CD4-positive, alpha-beta T cell treated with Interleukin-6 at 100 ng/mL for 8 hours (primary cell): ENCODE data around the gene PTPN20.
"Not testable (repeated sequence)": the region's sequence is repeated elsewhere in the genome, so short reads cannot be mapped to it uniquely, and the experiment has no call there.

Source experiments
- DNase-seq: peaks from one replicate; pipeline ENCODE4 v3.0.0-alpha.2; 2020; ENCODE audit warnings: mixed read lengths, low spot score

The PTPN20 gene, protein sequence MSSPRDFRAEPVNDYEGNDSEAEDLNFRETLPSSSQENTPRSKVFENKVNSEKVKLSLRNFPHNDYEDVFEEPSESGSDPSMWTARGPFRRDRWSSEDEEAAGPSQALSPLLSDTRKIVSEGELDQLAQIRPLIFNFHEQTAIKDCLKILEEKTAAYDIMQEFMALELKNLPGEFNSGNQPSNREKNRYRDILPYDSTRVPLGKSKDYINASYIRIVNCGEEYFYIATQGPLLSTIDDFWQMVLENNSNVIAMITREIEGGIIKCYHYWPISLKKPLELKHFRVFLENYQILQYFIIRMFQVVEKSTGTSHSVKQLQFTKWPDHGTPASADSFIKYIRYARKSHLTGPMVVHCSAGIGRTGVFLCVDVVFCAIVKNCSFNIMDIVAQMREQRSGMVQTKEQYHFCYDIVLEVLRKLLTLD

DNA sequence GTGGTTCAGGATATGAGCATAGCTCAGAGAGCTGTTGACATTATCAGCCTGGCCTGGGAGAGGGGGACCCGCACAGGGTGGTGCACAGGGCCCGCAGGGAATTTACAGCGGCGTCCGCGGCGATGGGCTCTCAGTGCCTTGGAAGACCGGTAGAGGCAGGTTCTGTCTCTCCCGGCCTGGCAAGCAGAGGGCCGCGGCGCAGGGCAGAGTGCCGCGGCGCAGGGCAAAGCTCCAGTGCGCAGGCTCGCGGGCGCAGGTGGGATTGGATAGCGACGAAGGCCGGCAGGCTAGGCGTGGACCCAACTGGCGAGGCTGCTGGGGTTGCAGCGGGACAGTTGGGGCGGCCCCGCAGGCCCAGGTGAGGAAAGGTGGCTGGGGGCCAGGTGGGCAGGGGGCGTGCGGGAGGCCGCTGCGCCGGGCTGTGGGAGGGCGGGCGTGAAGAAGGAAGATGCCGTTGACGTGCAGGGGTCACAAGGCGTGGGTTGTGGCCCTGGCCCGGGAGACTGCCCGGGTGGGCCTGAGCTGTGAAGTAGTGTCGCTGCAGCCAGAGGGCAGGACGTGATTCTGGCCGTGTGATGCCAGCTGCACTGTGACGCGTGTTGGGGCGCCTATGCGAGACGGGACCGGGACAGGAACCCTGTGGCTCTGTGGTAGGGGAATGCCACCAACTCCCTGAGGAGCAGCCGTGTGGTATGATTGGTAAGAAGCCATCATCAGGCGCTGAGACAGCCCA, at the start of gene PTPN20:
Gene PTPN20, plus strand, starts transcription at position 285 of the 733 bp plus-strand sequence. CDS start 21,072 bp downstream, outside the sequence.
- not testable (repeated sequence) for DNase-seq

DNA sequence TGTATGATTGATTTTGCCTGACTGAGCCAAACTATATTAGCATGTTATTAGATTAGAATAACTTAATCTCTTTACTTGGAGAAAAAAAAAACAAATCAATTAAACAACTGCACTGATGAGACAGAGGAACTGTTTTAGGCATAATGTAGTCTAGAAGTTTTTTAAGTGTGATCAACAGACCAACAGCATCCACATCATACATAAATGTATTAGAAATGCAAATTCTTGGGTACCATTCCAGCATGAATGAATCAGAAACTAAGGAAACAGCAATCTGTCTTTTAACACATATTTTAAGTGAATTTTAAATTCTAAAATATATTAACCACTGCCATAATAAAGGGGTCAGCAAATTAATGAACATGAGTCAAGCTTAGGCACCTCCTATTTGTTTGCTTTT, 41.5 kb upstream of the PTPN20 start:
- DNase-seq, result not testable (repeated sequence)

DNA sequence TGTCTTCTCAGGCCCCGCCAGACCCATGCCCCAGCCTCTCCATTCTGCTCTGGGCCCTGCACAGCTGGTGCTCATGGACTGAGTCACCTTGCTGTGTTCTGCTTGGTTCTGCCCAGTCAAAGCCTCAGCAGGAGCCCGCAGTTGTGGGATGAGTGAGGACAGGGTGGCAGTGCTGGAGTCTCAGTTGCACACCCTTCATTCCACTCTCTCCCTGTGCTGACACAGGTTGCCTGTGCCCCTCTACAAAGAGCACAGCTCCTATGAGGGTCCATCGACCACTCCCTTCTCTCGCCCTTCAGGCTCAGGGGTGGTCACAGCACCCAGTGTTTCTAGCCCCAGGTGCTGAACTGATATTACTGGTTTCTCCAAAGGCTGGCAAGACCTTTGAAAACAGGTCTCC, 39.6 kb upstream of the PTPN20 start:
- not testable (repeated sequence) for DNase-seq

DNA sequence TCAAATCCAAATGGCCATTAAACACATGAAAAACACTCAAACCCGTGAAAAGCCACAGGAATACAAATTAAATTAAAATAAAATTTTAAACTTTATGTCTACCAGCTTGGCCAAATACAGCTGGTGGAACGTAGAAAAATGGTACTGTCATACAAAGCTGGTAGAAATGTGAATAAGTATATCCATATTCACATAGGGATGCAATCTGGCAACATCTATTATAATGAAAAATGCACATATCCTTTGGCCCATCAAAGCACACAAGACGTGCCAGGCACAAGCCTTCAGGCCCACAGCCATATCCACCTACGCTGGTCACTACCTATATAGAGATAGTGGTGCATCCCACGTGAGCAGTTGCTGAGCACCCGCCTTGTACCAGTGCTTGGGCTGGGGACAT, 35.9 kb upstream of the PTPN20 start:
- not testable (repeated sequence) for DNase-seq

DNA sequence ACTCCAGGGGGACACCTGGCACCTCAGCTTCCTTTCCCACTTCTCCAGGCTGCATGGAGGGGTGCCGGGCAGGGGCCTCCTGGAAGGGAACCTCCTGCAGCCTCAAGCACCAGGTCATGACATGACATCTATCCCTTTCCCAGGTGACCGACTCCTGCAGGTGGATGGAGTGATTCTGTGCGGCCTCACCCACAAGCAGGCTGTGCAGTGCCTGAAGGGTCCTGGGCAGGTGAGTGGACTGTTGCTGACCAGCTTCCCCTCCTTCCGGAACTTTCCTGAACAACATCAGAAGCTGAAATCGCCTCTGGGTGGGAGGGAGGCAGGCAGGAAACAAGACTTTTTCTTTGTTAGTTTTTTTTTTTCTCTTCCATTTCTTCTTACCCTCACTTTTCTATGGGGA, 34.5 kb upstream of the PTPN20 start:
- not testable (repeated sequence) for DNase-seq

DNA sequence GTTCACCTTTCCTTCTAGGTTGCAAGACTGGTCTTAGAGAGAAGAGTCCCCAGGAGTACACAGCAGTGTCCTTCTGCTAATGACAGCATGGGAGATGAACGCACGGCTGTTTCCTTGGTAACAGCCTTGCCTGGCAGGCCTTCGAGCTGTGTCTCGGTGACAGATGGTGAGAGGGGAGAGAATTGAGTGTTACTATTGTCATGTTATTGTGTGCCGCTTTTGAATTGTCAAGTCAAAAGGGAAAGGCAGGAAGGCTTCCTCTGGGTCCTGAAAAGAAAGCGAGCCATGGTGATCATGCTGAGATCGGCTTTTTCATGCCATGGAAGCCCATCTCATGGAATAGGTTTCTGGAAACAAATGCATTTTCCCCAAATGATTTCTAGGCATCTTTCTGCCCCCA, 32.5 kb upstream of the PTPN20 start:
- not testable (repeated sequence) for DNase-seq

DNA sequence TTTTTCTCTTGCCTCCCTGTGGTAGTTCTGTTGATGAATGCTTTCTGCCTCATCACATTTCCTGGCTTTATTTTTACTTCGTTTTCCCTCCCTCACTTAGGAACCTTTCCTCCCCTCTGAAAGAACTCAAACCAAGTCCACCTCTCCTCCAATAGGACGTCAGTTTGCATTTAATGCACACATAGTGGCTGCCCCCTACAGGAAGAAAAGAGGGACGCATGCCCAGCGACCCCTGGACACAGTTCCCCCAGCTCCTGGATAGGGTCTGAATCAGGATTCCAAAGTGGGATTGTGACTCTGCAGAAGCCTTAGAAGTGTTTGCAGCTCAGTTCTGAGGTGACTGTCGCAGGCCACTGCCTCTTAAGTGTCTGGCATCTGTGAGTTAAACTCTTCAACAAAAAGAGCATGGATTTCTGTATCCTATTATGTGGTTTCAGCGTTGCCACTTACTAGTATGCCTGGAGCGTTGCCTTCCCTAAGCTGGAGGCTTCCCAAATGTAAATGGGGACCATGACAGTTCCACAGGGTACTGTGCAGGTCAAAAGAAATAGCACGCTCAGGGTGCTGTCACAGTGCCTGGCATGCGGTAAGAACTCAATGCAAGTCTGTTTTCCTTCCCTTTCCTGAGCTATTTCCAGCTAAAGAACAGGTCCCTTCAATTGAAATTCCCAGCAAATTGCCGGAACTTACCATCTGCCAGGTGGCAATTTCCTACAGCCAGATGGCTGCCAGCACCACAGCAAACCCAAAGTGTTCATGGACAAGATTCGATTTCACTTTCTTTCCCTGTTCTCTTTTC, 20.2 kb upstream of the PTPN20 start:
- DNase-seq, result not testable (repeated sequence)

DNA sequence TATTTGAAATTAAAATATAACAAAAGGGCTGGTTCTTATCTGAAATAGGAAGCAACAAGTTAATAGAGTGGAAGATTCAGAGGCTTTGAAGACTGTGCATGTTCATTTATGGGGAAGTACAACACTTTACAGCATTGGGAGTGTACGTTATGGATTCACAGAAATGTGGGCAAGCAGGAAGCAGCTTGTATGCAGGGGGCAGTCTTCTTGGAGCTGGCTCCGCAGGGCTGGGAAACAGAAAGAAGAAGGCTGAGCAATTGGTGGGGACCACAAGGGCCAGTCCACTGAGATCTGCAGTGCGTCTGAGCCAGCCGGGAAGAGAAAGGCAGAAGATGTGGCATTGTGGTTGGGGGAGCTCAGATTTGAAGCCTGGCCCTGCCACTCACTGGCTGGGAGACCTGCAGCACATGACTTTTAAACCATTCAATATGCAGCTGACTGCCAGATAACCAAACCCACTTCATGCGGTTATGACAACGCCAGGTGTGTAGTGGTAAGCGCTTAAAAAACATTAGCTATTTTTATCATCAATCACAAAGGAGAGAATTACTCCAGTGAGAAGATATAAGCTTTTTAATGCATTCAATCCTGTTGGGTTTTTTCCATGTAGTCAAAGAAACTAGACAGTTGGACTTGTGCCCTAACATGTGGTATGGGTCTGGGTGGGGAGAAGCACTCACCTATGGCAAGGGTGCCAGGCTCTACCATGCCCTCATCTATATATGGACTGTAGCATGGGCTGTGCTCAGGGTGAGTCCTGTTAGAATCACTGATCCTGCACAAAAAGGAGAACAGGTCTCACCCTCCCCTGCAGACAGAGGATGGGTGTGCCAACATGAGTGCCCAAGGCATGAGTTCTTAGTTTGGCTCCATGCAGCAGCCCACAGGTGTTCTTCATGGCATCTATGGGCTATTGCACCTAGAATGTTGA, 14.2 kb upstream of the PTPN20 start:
- not testable (repeated sequence) for DNase-seq

DNA sequence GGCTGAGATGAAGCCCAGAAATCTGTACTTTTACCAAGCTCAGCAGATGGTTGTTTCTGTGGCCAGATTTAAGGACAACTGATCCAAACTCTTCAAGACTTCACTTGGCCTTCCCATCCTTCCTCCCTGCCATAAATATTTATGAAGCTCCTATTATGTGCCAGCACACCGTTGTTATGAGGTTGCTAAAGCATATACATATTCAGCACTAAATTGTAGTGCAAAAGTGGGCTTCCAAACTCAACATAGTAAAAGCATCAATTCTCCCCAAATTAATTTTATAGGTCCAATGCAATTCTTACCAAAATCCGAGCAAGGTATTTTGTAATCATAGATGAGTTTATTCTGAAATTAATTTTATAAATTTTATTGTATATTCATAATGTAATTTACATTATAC, 10.0 kb upstream of the PTPN20 start:
- not testable (repeated sequence) for DNase-seq

DNA sequence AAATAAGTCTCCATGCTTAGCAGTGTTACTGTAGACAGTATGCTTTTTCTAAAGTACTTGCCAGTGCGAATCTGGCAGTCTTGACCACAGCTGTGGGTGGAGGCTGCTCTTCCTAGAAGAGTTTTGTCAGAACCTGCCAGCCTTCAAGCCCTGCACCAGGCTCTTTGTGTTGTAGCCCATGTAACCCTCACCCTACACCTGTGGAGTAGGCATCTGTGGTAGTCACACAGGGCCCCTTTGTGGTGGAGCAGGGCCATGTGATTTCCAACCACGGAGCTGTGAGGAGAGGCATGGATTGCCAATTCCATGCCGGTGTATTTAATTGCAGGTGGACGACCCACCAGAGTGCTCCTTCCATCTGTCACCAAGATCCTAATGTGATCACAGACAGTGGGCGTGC, 7.4 kb upstream of the PTPN20 start:
- DNase-seq, result not testable (repeated sequence)

DNA sequence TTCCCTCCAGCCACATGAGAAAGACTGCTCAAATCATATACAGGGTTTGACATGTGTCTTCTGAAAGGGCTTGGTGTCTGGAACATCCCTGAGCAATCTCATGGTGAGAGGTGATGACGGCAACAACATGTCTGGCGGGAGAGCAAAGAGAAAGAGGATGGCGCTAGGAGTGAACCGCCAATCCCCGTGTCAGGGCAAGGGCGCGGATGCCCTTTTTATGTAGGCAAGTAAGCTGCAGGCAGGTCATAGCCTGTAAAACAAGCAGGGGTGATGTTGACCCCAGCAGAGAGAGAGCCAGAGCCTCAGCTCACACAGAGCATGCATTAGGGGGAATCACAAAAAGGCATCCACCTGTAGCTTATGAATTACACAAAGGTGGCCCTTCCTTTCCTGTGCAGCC, 4.9 kb upstream of the PTPN20 start:
- not testable (repeated sequence) for DNase-seq

DNA sequence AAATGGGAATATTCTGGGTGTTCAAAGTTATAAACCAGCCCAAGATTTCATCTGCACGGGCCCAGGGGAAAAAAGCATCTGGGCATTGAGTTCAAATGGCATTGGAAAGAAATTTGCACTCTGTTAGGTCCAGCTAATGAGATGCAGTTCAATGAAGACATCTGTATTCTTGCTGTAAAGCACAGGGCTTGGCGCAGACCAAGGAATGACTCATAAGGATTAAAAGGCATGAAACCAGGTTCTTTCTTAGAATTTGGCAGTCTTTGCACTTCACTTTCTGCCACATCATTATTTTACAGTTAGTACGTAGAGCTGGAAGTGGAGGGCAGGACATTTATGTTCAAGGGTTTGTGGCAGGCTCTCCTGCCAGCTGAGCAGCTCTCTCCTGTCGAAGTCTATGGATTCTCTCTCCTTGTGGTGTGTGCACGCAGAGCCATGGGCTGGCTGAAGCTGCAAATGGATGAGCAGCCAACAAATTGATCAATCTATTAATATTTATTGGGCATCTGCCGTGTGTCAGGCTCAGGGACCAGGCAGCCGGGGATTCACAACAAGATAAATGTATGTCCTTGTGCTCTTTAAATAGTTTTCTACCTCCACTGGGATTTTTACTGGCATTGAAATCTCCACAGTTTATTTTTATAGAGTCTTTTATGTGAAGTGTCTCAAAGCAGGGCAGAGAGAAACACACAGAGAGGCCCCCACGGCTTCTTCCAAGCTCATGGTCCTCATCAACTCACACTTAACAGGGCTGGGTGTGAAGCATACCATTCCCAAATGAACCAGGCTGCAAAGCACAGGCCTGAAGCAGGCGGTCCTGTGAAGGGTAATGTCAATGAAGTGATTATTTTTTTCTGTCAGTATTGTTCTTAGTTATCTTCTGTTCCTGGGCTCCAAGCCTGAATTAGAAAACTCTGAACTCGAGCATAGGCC, 3.8 kb upstream of the PTPN20 start:
- DNase-seq, result not testable (repeated sequence)

DNA sequence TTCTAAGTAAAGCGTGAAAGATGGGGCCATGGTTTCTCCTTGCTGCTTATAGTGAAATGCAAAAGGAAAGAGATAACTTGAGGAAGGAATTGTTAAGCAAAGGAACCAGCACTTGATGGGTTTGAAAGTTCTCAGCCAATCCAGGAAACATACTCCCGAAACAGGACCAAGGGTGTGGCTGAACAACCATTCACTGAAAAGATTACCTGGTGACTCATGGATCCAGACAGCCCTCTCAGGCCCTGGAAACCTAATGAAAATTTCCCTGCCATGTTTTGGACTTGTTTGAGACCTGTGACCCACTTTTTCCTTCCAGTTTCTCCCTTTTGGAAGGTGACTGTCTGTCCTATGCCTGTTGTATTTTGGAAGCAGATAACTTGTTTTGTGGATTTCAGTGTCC, 11.3 kb downstream of the PTPN20 start:
- DNase-seq, result not testable (repeated sequence)

DNA sequence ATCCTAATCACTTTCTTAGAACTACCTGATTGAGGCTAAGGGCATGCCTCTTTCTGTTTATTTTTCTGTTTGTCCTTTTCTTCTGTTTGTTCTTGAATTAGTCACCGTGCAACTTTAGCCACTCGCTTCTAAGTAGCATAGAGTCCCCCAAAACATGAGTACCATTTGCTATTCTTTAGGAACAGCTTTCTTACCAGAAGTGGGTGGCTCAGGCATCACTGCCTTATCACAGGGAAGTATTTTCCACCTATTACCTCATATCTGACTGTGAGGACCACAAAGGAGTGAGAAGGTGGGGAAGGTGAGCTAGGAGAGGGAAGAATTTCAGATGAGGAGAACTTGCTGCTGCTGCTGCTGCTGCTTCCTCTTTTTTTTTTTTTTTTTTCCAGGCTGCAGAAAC, 13.9 kb downstream of the PTPN20 start:
- DNase-seq, result not testable (repeated sequence)

DNA sequence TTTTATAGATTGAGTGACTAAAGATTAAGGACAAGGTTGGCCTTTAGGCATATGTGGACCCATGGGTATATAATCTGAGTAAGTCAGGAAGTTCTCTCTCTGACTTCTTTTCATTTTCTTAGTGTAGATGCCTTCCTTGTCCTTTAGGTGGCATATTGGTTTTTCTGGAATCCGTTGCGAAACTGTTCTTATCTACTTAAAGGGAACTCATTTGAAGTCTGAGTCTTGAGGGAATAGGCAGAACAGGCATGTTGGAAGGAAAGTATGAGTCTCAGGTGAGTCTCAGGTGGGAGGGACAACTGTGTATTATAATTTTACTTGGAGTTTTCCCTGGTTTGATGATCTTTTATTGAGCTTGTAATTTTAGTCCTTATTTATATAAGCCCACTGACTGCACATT, 14.6 kb downstream of the PTPN20 start:
- DNase-seq, result not testable (repeated sequence)

DNA sequence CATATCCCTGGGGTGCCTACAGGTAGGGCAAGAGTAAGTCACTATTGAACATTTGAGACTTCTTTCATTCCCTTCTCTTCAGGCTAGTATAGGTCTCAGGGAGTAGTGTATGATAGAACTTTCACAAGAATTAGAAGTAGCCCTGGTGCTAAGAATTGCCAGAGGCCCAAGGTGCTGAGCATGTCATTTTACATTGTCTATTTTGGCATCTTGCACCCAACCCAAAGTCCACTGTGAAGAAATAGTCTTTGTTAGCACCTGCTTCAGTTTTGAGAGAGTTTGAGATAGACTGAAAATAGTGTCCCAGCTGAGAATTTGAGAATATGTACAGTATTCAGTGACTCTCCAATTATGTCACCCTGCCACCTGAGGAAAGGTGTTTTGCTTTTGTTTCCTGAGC, 17.6 kb downstream of the PTPN20 start:
- DNase-seq, result not testable (repeated sequence)

DNA sequence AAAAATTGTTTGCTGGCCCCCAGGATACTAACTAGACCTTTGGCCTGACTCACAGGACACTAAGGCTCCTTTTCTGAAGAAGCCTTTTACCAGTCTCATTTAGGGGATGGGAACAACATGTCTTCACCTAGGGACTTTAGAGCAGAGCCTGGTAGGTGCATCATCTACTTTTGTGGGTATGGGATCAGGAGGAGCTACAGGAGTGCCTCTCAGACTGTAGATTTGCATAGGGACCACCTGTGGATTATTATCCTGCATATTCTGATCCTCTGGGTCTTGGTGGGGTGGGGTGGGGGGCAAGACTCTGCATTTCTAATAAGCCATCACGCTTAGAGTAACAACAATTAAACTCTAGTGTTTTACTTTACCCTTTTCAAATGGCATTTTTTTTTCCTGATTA, 21.2 kb downstream of the PTPN20 start:
- not testable (repeated sequence) for DNase-seq

DNA sequence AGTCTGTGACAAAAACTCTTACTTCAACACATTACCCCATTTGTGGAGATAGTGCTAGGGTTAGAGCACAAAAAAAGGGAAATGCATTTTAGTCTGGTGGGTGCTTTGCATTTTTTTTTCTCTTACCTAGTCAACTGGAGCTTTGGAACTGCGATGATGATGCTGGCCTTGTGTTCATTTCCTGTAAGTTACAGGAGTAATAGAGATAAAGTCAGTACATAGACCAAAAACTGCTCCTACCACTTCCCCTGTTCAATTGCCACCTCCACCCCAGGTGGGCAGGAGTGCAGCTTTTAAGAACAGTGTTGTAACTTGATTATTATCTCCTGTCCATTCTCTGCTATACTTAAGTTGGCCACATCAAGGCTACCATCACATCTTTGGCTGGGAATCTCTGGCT, 29.9 kb downstream of the PTPN20 start:
- not testable (repeated sequence) for DNase-seq

DNA sequence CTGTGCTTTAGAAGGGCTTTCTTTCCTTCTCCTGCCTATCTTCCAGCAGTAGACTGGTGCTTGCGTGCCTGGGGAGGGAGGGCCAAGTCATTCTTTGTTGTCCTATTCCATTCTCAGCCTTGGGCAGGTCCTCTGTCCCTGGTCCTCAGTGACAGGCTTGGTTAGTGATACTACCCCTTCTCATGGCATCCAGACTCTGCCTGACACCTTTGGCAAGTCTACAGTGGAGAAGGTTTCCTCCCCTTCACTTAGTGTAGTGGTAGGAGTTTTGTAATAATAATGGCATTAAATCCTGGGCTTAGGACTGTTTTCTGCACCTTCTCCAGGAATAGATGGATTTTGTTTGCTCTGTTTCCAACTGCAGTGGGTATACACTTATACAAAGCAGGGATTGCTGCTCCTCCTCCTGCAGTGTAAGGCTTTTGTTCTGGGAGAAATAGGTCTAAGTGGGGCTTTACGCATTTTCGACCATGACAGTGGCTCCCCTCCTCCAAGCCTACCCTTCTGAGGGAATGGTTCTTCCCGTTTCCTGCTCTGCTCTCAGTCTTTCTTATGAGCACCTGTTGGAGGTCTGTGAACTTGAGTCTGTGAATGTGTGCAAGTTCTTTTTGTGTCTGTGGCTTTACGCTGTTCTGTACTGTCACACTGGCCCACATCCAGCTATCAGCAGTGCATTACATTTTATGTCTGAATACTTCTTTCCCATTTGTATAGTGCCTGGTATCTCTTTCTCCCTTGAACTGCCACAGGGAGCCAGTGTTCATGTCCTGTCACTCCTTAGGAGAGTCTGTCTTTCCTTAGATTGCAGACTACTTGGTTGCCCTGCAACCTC, 37.7 kb downstream of the PTPN20 start:
- DNase-seq, result not testable (repeated sequence)
